GM12875 (cell line): ENCODE results near the gene HIP1.
A peak's percentile ranks its signal among the peaks of the same experiment; 100 is the strongest.

Experiments
- H3K4me3 ChIP-seq: one replicate; pipeline ENCODE4 v1.5.1; 2011; ENCODE audit warnings: low read depth, low read length, control low read depth
- TF ChIP-seq, protein P1 (sequence below): IDR thresholded peaks from 2 replicates; pipeline ENCODE4 v1.5.1; 2011; ENCODE audit warnings: low read depth, mild to moderate bottlenecking, control low read depth, inconsistent platforms, low read length, moderate library complexity, borderline replicate concordance; ENCODE audit not compliant: insufficient read depth

HIP1 gene

DNA sequence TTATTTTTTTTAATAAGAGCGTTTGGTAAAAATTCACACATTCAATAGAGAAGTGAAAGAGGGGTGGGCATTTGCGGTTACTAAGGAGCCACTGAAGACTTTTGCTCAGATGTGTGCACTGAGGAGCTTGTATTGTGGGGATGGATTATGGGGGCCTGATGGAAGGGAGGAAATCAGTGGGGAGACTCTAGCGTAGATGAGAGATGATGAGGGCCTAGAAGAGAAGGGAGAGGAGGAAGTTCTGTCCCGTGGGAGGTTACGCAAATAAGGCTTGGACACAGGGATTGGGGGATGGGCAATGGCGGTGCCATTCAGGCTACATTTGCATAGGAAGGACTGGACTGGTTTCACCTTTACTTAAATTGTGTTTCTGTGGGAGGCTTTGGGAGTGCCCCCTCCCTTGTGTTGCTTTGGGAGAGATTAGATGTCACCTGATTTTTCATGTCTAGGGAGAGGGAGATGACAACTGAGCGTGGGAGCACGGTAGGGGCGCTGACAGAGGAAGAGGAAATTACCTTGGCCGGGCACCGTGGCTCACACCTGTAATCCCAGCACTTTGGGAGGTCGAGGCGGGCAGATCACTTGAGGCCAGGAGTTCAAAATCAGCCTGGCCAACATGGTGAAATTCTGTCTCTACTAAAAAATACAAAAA lies 2.2 kb upstream of the HIP1 start:
- TF ChIP-seq, protein P1, sequence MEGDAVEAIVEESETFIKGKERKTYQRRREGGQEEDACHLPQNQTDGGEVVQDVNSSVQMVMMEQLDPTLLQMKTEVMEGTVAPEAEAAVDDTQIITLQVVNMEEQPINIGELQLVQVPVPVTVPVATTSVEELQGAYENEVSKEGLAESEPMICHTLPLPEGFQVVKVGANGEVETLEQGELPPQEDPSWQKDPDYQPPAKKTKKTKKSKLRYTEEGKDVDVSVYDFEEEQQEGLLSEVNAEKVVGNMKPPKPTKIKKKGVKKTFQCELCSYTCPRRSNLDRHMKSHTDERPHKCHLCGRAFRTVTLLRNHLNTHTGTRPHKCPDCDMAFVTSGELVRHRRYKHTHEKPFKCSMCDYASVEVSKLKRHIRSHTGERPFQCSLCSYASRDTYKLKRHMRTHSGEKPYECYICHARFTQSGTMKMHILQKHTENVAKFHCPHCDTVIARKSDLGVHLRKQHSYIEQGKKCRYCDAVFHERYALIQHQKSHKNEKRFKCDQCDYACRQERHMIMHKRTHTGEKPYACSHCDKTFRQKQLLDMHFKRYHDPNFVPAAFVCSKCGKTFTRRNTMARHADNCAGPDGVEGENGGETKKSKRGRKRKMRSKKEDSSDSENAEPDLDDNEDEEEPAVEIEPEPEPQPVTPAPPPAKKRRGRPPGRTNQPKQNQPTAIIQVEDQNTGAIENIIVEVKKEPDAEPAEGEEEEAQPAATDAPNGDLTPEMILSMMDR, result no peak
- no peak overlapping the region for H3K4me3 ChIP-seq

DNA sequence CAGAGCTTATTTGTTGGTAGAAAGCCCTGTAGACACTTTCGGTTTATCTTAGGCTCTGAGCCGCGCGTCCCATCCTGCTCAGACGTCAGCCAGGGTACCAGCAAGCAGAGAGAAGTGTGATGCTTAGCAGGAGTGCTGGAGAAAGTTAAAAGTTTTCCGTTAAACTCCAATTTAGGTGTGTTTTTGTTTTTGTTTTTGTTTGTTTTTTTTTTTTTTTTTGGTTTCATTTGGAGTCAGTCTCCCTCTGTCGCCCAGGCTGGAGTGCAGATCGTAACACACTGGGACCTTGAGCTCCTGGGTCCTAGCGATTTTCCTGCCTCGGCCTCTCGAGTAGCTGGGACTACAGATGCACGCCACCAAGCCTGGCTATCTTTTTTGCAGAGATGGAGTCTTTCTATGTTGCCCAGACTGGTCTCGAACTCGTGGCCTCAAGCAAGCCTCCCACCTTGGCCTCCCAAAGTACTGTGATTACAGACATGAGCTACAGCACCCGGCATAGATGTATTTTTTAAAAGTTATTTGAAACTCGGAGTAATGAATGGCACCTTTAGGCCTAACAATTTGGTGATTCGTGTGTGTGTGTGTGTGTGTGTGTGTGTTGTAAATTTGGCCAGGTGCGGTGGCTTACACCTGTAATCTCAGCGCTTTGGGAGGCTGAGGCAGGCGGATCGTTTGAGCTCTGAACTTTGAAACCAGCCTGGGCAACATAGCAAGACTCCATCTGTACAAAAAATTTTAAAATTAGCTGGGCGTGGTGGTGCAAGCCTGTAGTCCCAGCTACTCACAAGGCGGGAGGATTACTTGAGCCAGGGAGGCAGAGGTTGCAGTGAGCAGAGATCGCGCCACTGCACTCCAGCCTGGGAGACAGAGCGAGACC lies 1.3 kb upstream of the HIP1 start:
- peak overlapping the region; percentile 93 for H3K4me3 ChIP-seq
- TF ChIP-seq, protein P1, result no peak

DNA sequence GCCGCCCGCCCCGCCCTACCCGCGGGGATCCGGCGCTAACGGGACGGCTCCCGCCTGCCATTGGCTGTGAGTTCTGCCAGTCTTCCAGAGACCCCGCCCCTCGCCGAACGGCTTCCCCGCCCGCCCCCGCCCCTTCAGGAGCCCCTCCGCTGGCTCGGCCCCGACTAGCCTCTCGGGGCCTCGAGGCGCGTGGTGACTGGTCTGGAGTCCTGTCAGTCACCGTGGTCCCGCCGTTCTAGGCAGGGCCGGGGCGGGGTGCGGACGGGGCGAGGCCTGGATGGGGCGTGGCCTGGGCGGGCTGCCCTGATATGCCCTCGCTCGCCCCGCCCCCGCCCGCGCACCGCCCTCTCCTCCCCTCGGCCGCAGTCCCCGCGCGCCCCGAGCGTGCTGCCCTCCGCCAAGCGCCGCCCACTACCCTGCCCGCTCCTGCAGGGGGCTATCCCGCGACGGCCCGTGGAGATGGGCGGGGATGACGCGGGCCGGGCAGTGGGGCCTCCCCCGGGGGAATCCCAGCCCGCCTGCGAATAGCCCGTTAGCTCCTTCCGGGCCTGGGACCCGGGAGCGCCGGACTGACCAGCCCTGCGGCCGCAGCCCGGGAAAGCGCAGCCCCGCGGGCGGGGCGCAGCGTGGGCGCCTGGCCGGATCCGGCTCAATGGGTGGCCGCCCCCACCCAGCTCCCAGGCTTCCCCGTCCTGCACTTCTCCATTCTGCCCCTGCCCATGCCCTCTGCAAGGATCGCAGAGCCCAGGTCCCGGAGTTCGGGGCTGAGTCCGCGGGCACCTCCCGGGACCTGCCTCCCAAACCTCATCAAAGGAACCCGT lies 444 bp upstream of the HIP1 start:
- peak overlapping the region; percentile 93 for H3K4me3 ChIP-seq
- TF ChIP-seq, protein P1, result no peak

DNA sequence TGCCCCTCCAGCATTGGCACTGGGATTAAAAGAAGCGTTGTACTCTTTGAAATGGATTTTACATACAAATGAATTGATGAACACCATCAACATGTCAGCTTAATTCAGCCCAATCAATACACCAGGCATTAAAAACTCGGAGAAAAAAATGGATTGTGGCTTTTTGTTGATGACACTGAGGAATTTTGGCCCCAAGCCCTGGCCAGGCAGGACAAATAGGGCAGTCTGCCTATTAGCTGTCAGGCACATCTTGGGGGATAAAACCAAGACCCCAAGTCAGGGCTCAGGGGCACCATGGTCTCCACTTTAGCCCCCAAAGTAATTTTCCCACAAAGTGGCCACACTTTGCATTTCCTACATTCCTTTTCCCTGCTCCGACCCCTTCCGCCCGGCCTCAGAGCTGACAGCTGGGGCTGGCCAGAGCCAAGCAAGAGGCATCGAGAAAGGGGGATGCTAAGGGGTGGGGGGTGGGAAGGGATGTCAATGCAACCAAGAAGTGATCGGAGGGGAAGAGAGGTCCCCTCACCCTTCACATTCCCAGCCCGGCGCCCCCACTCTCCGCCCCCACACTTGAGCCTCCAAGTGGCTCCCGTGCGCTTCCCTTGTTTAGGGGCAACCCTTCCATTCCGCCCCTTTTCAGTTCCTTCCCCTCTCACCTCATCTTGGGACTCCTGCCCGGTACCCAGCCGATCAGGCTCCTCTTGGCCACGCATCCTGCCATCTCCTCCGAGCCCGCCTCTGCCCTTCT lies 711 bp downstream of the HIP1 start:
- TF ChIP-seq, protein P1, result no peak
- peak overlapping the region; percentile 93 for H3K4me3 ChIP-seq

DNA sequence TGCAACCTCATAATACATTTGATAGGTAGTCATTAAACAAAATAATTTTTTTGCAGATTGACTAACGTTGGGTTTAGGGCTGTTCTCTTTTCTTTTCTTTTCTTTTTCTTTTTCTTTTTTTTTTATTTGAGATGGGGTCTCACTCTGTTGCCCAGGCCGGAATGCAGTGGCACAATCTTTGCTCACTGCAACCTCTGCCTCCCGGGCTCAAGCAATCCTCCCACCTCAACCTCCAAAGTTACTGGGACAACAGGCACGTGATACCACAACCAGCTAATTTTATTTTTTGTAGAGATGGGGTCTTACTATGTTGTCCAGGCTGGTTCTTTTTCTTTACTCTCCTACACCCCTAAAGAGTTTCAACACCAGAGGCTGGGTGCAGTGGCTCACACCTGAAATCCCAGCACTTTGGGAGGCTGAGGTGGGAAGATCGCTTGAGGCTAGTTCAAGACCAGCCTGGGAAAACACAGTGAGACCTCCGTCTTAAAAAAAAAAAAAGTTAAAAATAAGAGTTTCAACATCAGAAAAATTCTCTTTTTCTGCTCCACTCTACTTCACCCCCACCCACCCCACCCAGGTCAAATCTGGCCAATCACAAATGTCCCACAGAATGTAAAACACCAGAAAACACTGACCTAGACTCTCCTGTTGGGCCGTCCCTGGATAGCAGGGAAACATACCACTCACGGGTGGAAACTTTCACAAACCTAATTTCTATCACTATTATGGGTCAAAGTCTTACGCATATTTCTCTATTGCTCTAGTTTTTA lies 3.0 kb downstream of the HIP1 start:
- H3K4me3 ChIP-seq, result no peak overlapping the region
- TF ChIP-seq, protein P1, result no peak

DNA sequence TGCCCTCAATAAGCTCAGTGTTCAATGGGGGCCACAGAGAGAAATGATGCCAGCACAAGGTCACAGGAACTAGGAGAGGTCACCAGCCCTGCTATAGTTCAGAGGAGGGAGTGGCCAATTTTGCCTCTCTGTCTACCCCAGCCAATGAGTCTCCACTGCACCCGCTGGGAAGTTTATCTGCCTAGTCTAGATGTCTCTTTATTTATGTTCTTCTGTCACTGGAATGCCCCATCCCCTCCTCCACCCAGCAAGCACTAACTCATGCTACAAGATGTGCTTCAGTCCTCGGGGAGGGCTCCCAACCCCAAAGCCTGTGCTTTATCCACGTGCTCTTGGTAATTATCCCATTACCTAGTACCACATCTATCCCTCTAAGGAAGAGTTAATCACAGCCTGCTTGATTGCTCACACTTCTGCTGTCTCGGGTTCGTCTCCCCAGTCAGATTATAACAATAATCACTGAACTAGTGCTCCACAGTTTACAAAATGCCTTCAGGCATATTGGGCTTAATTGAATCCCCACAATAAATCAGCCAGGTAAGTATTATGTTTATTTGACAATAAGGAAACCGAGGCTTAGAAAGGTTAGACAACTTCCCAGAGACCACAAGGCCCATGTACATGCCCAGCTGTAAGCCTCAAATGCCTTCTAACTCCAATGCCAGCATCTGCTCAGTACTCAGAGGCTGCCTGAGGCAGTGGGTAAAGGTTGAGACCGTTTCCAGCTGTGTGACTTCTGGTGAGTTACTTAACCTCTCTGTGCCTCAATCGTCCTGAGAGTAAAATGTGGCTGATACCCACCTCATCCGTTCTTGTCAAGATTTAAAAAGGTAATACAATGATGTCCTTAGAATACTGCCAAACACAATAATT lies 3.9 kb downstream of the HIP1 start:
- no peak overlapping the region for H3K4me3 ChIP-seq
- TF ChIP-seq, protein P1, result no peak
